Measurements from ENCODE around the gene CROCC2. TPM values are rescaled to one million over a fixed set of nuclear protein-coding genes. Genes with fewer than 3 reads are reported as not detected.
A peak's percentile ranks its signal among the peaks of the same experiment; 100 is the strongest.

The CROCC2 gene
- total and polyA plus RNA-seq, 2 donors (not counting 1 experiment from before 2014, with no cell fraction given): not detected

DNA sequence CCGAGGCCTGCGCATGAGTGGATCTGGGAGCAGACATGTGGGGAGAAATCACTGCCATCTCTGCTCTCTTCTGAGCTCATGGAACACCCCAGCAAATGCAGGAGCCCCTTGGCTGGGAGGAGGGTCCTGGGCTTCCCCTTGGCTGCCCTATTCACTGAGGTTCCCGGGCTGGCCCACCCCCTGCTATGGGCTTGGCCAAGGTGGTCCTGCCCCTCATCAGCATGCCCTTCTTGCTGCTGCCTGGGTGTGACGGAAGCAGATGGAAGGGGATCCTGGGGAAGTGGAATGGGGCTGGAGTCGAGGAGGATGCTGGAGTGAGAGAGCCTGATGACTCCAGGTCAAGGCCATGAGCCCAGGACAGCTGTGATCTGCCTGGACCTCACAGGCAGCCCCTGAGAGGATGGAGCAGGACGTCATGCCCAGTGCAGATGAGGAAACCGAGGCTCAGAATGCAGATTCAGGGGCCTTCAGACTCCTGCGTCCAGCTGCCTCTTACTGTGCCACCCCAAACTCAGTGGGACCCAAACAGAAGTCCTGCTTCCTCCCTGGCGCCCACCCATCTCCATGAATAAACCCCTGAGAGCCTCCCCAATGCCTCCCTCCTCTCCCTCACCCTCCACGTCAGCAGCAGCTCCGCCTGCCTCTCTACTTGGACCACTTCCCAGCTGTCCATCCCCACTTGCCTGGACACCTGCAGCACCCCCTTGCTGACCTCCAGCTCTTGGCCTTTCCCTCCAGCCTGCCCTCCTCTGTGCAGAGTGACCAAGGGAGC lies 96.3 kb downstream of the CROCC2 start:
- Mint-ChIP-seq H3K9me3 (ENCODE audit: insufficient read depth) (peaks cover 11% of the 10 kb centered on the region), H3K4me1 (peaks cover 9% of the 10 kb centered on the region), H3K27ac (no peak overlapping the region), H3K27me3 (peaks cover 26% of the 10 kb centered on the region), H3K4me3 (peak overlapping the region; percentile 26)
- DNase-seq (no peak), ATAC-seq (ENCODE audit: low read depth) (no peak)
- ChIA-PET CTCF (interaction anchor here (1.2 kb wide), 1 partner anchor 47 kb away, joined by 3 read pairs; no protein-coding TSS in a partner anchor), POLR2A (no interaction called here)
- no peak overlapping the region for H3K27ac ChIP-seq (ENCODE audit: low read length in 2 of 2)
- no peak overlapping the region for H3K4me2 ChIP-seq (replicated peaks; ENCODE audit: low read depth, low read length, poor library complexity, severe bottlenecking)
- H4K20me1 ChIP-seq (ENCODE audit: control insufficient read depth, insufficient read depth, low read length, poor library complexity, severe bottlenecking): no peaks in the 10 kb centered on the region
- H3K27me3 ChIP-seq (replicated peaks in 1 of 4; ENCODE audit: control extremely low read depth in 1 of 4, control insufficient read depth in 3 of 4, insufficient read depth in 4 of 4, low read length in 3 of 4): peaks cover 0 to 20% (median 6%) of the 10 kb centered on the region in 4 experiments
- H3K79me2 ChIP-seq (ENCODE audit: control insufficient read depth, insufficient read depth, low read length): no peaks in the 10 kb centered on the region
- TF ChIP-seq, protein P1, sequence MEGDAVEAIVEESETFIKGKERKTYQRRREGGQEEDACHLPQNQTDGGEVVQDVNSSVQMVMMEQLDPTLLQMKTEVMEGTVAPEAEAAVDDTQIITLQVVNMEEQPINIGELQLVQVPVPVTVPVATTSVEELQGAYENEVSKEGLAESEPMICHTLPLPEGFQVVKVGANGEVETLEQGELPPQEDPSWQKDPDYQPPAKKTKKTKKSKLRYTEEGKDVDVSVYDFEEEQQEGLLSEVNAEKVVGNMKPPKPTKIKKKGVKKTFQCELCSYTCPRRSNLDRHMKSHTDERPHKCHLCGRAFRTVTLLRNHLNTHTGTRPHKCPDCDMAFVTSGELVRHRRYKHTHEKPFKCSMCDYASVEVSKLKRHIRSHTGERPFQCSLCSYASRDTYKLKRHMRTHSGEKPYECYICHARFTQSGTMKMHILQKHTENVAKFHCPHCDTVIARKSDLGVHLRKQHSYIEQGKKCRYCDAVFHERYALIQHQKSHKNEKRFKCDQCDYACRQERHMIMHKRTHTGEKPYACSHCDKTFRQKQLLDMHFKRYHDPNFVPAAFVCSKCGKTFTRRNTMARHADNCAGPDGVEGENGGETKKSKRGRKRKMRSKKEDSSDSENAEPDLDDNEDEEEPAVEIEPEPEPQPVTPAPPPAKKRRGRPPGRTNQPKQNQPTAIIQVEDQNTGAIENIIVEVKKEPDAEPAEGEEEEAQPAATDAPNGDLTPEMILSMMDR (IDR thresholded peaks at IDR 0.05): no peak
- WGBS (ENCODE audit: insufficient coverage): 90% methylated on average over 11 of the region's 11 CpGs
- no peak overlapping the region for H2AFZ ChIP-seq (ENCODE audit: insufficient read depth, low read depth, low read length, poor library complexity, severe bottlenecking)
- H3K36me3 ChIP-seq (replicated peaks in 1 of 2; ENCODE audit: control extremely low read depth in 1 of 2, control insufficient read depth in 1 of 2, extremely low read depth in 1 of 2, insufficient read depth in 2 of 2, low read length in 1 of 2): no peaks in the 10 kb centered on the region
- intact Hi-C loops (cut with micrococcal nuclease): no loop called here
- no peak overlapping the region for H3K9ac ChIP-seq (ENCODE audit: low read length)
- peaks cover 1 to 39% (median 19%) of the 10 kb centered on the region in 3 donors for H3K9me3 ChIP-seq (ENCODE audit: control extremely low read depth in 1 of 3, control insufficient read depth in 2 of 3, insufficient read depth in 1 of 3, low read length in 2 of 3)
- no peak overlapping the region for H3K4me3 ChIP-seq (ENCODE audit: control extremely low read depth in 1 of 5, extremely low read depth in 1 of 5, insufficient read depth in 1 of 5, low read depth in 2 of 5, low read length in 4 of 5)
- H3K4me1 ChIP-seq (ENCODE audit: control insufficient read depth in 2 of 2, insufficient read depth in 2 of 2, low read length in 2 of 2): peaks cover 7 to 8% of the 10 kb centered on the region in 2 donors

DNA sequence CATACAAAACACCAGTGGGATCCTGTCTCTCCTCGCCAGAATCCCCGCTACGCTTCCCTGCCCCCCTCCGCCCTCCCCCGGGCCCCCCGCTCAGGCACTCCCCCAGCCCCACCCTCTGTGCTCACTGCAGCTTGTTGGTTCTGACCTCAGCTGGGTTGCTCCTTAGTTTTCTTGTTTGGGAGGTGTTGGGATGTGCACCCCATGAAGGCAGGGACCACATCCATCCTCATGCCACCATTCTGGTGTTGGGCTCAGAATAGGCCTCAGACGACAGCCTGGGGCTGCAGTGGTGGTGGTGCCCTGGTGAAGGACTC lies 96.9 kb downstream of the CROCC2 start:
- Histone ChIP-seq H3K4me2 (replicated peaks; ENCODE audit: low read depth, low read length, poor library complexity, severe bottlenecking) (no peak overlapping the region), H3K27ac (ENCODE audit: low read length in 2 of 2) (no peak overlapping the region), H2AFZ (ENCODE audit: insufficient read depth, low read depth, low read length, poor library complexity, severe bottlenecking) (no peak overlapping the region), H3K36me3 (replicated peaks in 1 of 2; ENCODE audit: control extremely low read depth in 1 of 2, control insufficient read depth in 1 of 2, extremely low read depth in 1 of 2, insufficient read depth in 2 of 2, low read length in 1 of 2) (no peaks in the 10 kb centered on the region), H4K20me1 (ENCODE audit: control insufficient read depth, insufficient read depth, low read length, poor library complexity, severe bottlenecking) (no peaks in the 10 kb centered on the region), H3K9me3 (ENCODE audit: control extremely low read depth in 1 of 3, control insufficient read depth in 2 of 3, insufficient read depth in 1 of 3, low read length in 2 of 3) (peaks cover 1 to 42% (median 19%) of the 10 kb centered on the region in 3 donors), H3K79me2 (ENCODE audit: control insufficient read depth, insufficient read depth, low read length) (no peaks in the 10 kb centered on the region), H3K4me3 (ENCODE audit: control extremely low read depth in 1 of 5, extremely low read depth in 1 of 5, insufficient read depth in 1 of 5, low read depth in 2 of 5, low read length in 4 of 5) (no peak overlapping the region), H3K9ac (ENCODE audit: low read length) (no peak overlapping the region), H3K4me1 (ENCODE audit: control insufficient read depth in 2 of 2, insufficient read depth in 2 of 2, low read length in 2 of 2) (peaks cover 3% of the 10 kb centered on the region in 2 donors), H3K27me3 (replicated peaks in 1 of 4; ENCODE audit: control extremely low read depth in 1 of 4, control insufficient read depth in 3 of 4, insufficient read depth in 4 of 4, low read length in 3 of 4) (peaks cover 0 to 16% (median 5%) of the 10 kb centered on the region in 4 experiments)
- Mint-ChIP-seq H3K4me1 (peaks cover 7% of the 10 kb centered on the region), H3K4me3 (no peak overlapping the region), H3K27ac (no peak overlapping the region), H3K9me3 (ENCODE audit: insufficient read depth) (peaks cover 11% of the 10 kb centered on the region), H3K27me3 (peaks cover 24% of the 10 kb centered on the region)
- CTCF ChIA-PET: interaction anchor here (1.2 kb wide), 1 partner anchor 46 kb away, joined by 3 read pairs; no protein-coding TSS in a partner anchor
- POLR2A ChIA-PET: no interaction called here
- intact Hi-C loops (cut with micrococcal nuclease): no loop called here
- no peak for DNase-seq
- 100% methylated on average over 1 of the region's 7 CpGs for WGBS (ENCODE audit: insufficient coverage)
- TF ChIP-seq EZH2 (IDR thresholded peaks at IDR 0.05; ENCODE audit: borderline replicate concordance, insufficient read depth, low read depth, low read length, poor library complexity, severe bottlenecking): no peak
- TF ChIP-seq, protein P1 (IDR thresholded peaks at IDR 0.05): no peak
- ATAC-seq (ENCODE audit: low read depth): no peak

All from B cell (primary cell).